Measurements from ENCODE around the gene FAM170B.

The FAM170B gene

DNA sequence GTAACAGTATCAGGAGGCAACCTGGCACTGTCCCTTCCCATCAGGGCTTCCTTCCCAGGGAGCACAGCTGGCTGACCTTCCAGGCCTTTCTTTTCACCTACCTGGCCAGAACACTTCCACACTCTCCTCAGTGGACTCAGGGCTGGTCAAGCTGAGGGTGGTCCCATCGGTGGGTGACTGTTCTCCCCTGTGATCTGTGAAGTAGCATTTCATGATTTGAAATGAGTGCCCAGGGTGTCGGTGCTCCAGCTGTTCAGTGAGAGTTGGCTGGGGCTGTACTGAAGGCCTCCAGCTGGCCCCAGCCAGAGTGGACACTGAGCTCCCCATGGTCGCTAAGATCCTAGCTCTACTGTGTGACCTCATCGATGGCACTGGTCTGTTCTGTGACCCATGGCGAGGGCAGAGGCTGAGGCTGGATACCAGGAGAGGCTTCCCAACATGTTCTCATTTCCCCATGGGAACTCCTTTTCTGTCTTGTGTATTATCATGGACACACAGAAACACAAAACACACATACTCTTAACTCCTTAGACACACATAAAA lies at the start of gene FAM170B:
TSS of gene FAM170B (minus strand) at position 316 of the 543 bp plus-strand sequence. CDS start at position 213, 103 bp downstream.
- no peak for TF ChIP-seq CTCF (IDR thresholded peaks at IDR 0.05; ENCODE audit: borderline replicate concordance, control extremely low read depth, extremely low read depth, insufficient read depth, missing control alignments)
- in situ Hi-C loops (cut with MboI; ENCODE audit: low sequenced_read_pairs, unreplicated experiment), result no loop called here
- DNase-seq (ENCODE audit: low spot score), result no peak

GRCh38 chr10:49182776-49183175 lies 49.0 kb upstream of the FAM170B start:
- in situ Hi-C loops (cut with MboI; ENCODE audit: low sequenced_read_pairs, unreplicated experiment), result no loop called here
- TF ChIP-seq CTCF (IDR thresholded peaks at IDR 0.05; ENCODE audit: borderline replicate concordance, control extremely low read depth, extremely low read depth, insufficient read depth, missing control alignments), result no peak
- DNase-seq (ENCODE audit: low spot score), result no peak

DNA sequence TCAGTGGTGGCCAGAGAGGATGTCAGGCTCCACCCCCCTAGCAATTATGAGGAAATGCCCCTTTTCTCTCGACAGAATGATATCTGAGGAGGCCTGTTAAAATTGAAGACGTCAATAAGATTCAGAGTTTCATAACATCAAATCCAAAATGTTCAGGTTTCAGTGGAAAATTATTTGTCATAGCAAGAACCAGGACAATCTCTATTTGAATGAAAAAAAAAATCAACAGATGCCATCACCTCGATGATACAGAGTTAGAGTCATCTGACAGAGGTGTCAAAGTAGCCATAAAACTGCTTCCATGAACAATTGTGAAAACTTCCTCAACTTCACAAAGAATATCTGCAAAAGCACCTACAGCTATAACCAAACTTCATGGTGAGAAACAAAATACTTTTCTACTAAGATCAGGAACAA lies 46.6 kb upstream of the FAM170B start:
- peak; percentile 35 for DNase-seq (ENCODE audit: low spot score)
- TF ChIP-seq CTCF (IDR thresholded peaks at IDR 0.05; ENCODE audit: borderline replicate concordance, control extremely low read depth, extremely low read depth, insufficient read depth, missing control alignments), result no peak
- in situ Hi-C loops (cut with MboI; ENCODE audit: low sequenced_read_pairs, unreplicated experiment), result no loop called here

DNA sequence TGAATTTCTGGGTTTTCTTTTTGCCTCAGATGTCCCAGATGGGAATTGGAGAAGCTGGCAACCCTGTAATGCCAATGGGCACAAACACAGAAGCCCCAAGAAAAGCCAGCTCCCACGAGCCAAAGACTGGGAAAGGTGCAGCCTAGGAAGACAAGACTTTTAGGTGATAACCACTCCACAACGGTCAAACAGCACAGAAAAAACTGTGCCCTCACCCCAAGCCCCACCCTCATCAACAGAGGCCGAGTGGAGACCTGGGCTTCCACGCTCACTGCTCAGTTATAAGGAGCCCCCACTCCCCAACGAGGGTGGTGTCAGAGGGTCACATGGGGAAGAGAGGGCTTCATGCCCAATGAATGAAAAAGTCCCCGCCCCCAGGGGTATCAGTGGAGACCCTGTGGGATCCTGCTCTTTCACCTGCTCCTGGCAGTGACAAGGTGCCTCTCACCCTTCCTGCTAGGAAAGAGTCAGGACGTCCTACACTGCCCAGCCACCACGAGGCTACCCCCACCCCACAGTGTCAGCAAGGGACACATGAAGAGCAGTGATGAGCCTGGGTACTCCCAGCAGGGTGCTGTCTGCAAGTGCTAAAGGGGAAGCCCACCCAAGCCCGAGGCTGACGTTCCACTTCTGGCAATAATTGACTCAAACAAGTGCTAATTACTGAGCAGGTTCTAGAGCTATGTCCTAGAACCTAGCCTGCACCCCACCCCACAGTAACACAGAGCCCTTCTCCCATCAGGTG lies 46.0 kb upstream of the FAM170B start:
- TF ChIP-seq CTCF (IDR thresholded peaks at IDR 0.05; ENCODE audit: borderline replicate concordance, control extremely low read depth, extremely low read depth, insufficient read depth, missing control alignments), result no peak
- in situ Hi-C loops (cut with MboI; ENCODE audit: low sequenced_read_pairs, unreplicated experiment), result no loop called here
- no peak for DNase-seq (ENCODE audit: low spot score)

DNA sequence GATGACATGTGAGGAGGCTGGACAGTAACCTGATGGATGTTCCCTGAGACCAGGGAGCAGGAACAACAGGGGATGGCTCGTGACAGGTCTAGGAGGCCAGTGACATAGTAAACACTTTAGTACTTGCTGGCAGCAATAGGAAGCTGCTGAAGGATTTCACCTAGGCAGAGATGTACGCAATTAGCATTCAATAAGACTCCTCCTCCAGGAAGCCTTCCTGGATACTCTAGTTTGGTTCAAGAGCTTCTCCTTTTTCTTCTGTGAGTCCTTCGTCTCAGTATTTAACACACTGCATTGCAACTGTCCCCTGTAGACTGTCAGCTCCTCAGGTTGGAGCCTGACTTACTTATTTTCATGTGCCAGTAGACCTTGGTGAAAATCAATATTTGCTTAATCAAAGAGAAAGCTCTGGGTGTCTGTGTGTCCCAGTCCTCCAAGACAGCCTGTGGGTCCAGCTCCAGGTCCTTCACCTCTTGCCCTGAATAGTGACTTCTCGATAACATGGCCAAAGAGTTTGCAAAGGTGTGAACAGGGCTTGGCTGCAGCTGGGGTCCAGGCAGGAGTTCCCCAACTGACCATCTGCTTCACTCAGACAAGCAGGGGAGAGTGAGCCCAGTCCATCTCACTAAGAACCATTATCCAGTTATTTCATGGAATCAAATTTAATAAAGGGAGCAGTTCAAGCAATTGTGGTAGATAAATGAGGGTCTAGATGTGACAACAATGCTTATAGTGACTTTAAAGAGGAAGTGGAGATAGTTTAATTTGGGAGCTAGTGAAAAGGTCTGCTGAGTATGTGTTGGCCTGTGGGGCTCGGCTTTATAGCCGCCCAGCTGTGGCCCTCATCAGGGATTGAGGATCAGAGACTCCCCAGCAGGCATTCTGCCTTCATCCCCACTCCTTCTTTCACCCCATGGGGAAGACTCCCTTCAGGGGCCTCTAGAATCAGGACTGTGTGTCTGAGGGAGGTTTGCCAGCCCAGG lies 45.0 kb upstream of the FAM170B start:
- no peak for TF ChIP-seq CTCF (IDR thresholded peaks at IDR 0.05; ENCODE audit: borderline replicate concordance, control extremely low read depth, extremely low read depth, insufficient read depth, missing control alignments)
- DNase-seq (ENCODE audit: low spot score), result peak; percentile 22
- in situ Hi-C loops (cut with MboI; ENCODE audit: low sequenced_read_pairs, unreplicated experiment), result no loop called here

Data from GM13976 (cell line).